Nephron progenitor cell (in vitro differentiated cells): ENCODE results near the gene PANK1.

Source experiments
- DNase-seq: peaks from one replicate; pipeline ENCODE4 v3.0.0; 2021
- H3K27ac Mint-ChIP-seq: 2 replicates; pipeline ENCODE4 v1.8.0; 2021; ENCODE audit warnings: mild to moderate bottlenecking, moderate library complexity, mixed read lengths
- H3K27me3 Mint-ChIP-seq: 2 replicates; pipeline ENCODE4 v1.8.0; 2021; ENCODE audit warnings: mild to moderate bottlenecking, low read depth, mixed read lengths; ENCODE audit not compliant: poor library complexity
- H3K36me3 Mint-ChIP-seq: 2 replicates; pipeline ENCODE4 v1.8.0; 2021; ENCODE audit warnings: low read depth, mixed read lengths
- H3K4me1 Mint-ChIP-seq: 2 replicates; pipeline ENCODE4 v1.8.0; 2021; ENCODE audit warnings: mixed read lengths
- H3K4me3 Mint-ChIP-seq: 2 replicates; pipeline ENCODE4 v1.8.0; 2021; ENCODE audit warnings: mild to moderate bottlenecking, moderate library complexity, mixed read lengths
- H3K9me3 Mint-ChIP-seq: 2 replicates; pipeline ENCODE4 v1.8.0; 2021; ENCODE audit warnings: mild to moderate bottlenecking, moderate library complexity, mixed read lengths
- TF ChIP-seq, protein P1 (sequence below): fragments of 200-600 bp; sonication (generic); IDR thresholded peaks from 2 replicates; pipeline ENCODE4 v1.5.0; 2021; ENCODE audit warnings: antibody characterized with exemption

The PANK1 gene

DNA sequence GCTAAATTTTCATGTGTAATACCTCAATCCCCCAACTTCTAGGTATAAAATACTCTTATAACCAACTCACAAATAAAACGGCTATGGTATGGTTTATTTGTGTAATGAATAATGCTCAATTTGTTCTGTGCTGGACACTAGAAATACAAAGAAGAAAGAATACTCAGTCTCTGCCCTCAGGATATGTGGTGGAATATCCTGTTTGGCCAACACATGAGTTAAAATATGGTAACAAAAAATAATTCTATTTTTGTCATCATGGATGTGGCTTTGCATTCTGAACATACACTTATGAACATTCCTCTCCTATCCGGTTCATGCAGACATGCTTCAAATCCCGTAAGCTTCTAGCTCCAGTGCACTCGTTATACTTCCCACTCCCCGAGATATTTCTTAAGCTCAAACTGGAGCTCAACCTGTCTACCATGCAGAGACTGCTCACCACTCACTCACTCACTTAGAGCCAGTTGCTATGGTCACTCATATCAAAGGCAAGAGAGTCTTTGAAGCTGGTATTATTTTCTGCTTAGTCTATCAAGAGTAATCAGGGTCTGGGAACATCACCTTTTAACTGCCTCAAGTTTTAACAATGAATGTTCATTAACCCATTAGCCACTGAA, 55.8 kb downstream of the PANK1 start:
- Mint-ChIP-seq H3K27ac (peak overlapping the region; percentile 29), H3K36me3 (peaks cover 86% of the 10 kb centered on the region), H3K27me3 (no peaks in the 10 kb centered on the region), H3K4me1 (peaks cover 10% of the 10 kb centered on the region), H3K9me3 (no peaks in the 10 kb centered on the region), H3K4me3 (no peak overlapping the region)
- TF ChIP-seq, protein P1, sequence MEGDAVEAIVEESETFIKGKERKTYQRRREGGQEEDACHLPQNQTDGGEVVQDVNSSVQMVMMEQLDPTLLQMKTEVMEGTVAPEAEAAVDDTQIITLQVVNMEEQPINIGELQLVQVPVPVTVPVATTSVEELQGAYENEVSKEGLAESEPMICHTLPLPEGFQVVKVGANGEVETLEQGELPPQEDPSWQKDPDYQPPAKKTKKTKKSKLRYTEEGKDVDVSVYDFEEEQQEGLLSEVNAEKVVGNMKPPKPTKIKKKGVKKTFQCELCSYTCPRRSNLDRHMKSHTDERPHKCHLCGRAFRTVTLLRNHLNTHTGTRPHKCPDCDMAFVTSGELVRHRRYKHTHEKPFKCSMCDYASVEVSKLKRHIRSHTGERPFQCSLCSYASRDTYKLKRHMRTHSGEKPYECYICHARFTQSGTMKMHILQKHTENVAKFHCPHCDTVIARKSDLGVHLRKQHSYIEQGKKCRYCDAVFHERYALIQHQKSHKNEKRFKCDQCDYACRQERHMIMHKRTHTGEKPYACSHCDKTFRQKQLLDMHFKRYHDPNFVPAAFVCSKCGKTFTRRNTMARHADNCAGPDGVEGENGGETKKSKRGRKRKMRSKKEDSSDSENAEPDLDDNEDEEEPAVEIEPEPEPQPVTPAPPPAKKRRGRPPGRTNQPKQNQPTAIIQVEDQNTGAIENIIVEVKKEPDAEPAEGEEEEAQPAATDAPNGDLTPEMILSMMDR: no peak
- DNase-seq: no peak

DNA sequence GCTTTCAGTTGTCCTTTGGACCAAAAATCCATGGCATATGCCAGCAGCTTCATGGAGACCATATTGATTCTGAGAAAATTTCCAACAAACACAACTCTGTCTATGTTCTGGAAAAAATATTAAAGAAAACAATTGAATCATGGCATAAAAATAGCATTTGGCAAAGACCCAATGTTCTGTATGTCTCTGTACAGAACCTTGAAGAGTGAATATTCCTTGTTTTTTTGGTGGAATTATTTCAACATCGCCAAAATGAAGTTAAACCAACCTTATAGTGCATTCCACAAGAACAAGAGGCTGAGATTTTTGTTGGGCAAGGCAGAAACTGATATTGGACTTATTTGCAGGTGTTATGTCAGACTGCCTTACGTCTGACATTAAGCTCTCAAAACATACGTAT, 56.4 kb downstream of the PANK1 start:
- TF ChIP-seq, protein P1: no peak
- Mint-ChIP-seq H3K4me1 (peaks cover 10% of the 10 kb centered on the region), H3K9me3 (no peaks in the 10 kb centered on the region), H3K27ac (no peak overlapping the region), H3K4me3 (no peak overlapping the region), H3K36me3 (peaks cover 87% of the 10 kb centered on the region), H3K27me3 (no peaks in the 10 kb centered on the region)
- no peak for DNase-seq

DNA sequence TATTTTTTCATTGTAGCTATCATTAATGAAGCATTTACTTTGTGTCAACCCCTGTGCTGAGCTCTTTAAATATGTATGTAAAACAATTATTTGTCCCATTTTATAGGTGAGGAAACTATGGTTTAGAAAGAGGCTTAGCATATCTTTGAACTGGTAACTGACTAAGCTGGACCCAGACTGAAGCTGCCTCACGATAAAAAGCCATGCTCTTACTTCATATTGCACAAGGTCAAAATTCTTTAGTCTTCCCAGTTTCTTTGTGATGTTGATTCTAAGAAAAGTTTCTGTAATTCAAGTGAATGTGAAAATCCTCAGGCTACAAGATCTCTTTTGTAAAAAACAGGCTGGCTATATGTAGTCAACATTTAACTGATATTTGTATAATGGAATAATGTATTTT, 63.0 kb downstream of the PANK1 start:
- Mint-ChIP-seq H3K27ac (no peak overlapping the region), H3K9me3 (peaks cover 7% of the 10 kb centered on the region), H3K4me3 (no peak overlapping the region), H3K36me3 (peaks cover 61% of the 10 kb centered on the region), H3K27me3 (no peaks in the 10 kb centered on the region), H3K4me1 (no peaks in the 10 kb centered on the region)
- no peak for DNase-seq
- TF ChIP-seq, protein P1: no peak

DNA sequence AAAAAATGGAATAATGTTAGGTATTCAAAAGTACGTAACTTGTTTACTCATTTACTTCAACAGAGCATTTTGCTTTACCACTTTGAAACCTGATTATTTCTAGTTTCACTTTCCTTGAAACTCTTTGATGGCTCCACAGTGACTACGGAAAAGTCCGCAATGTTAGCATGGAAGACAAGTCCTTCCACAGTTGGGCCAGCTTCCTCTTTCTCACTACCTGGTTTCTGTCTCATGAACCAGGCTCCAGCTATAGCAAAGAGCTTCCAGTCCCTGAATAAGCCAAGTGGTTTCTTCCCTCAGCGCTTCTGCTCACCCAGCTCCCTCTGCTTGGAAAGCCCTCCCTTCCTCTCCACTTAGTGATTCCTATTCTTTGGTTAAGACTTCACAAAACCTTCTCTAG, 64.8 kb downstream of the PANK1 start:
- peaks cover 55% of the 10 kb centered on the region for H3K36me3 Mint-ChIP-seq
- H3K27me3 Mint-ChIP-seq: no peaks in the 10 kb centered on the region
- H3K4me1 Mint-ChIP-seq: no peaks in the 10 kb centered on the region
- no peak overlapping the region for H3K4me3 Mint-ChIP-seq
- DNase-seq: no peak
- peaks cover 18% of the 10 kb centered on the region for H3K9me3 Mint-ChIP-seq
- TF ChIP-seq, protein P1: no peak
- no peak overlapping the region for H3K27ac Mint-ChIP-seq

DNA sequence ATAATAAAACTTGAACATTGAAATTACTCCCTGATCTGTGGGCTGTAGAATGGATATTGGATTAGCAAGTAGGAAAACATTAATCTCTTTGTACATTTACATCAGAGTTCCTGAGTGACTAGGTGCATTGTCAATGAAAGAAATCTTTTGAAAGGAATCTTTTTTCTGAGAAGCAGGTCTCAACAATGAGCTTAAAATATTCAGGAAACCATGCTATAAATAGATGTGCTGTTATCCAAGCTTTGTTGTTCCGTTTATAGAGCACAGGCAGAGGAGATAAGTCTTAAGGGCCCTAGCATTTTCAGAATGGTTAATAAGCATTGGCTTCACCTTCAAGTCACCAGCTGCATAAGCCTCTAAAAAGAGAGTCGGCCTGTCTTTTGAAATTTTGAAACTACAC, 68.3 kb downstream of the PANK1 start:
- Mint-ChIP-seq H3K27me3 (no peaks in the 10 kb centered on the region), H3K4me1 (no peaks in the 10 kb centered on the region), H3K9me3 (peaks cover 18% of the 10 kb centered on the region), H3K36me3 (peaks cover 26% of the 10 kb centered on the region), H3K27ac (no peak overlapping the region), H3K4me3 (no peak overlapping the region)
- TF ChIP-seq, protein P1: no peak
- DNase-seq: no peak

DNA sequence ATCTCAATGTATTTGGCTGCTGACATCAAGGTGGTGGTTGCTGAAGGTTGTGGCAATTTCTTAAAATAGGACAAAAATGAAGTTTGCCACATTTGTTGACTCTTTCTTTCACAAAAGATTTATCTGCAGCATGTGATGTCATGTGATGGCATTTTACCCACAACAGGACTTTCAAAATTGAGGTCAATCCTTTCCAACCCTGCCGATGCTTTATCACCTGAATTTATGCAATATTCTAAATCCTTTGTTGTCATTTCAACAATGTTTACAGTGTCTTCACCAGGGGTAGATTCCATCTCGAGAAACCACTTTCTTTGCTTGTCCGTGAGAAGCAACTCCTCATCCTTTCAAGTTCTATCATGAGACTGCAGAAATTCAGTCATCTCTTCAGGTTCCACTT, 69.0 kb downstream of the PANK1 start:
- peaks cover 24% of the 10 kb centered on the region for H3K36me3 Mint-ChIP-seq
- no peaks in the 10 kb centered on the region for H3K4me1 Mint-ChIP-seq
- peaks cover 18% of the 10 kb centered on the region for H3K9me3 Mint-ChIP-seq
- H3K4me3 Mint-ChIP-seq: no peak overlapping the region
- TF ChIP-seq, protein P1: no peak
- DNase-seq: no peak
- no peak overlapping the region for H3K27ac Mint-ChIP-seq
- no peaks in the 10 kb centered on the region for H3K27me3 Mint-ChIP-seq
